Lower leg skin (tissue), 4 donors: ENCODE data around the gene RXRA. TPM values are rescaled to one million over a fixed set of nuclear protein-coding genes. Genes with fewer than 3 reads are reported as not detected.

Experiments
- DNase-seq, 2 donors: peaks; one replicate each; pipeline ENCODE4 v3.0.0-alpha.2; 2019; ENCODE audit warnings: low spot score in 2 of 2
- H3K4me3 ChIP-seq: fragments of 200-600 bp; sonication (generic); 2 replicates; pipeline ENCODE4 v1.5.1; 2017; ENCODE audit warnings: mild to moderate bottlenecking, low read depth; ENCODE audit not compliant: poor library complexity, severe bottlenecking
- CTCF ChIP-seq, 3 donors: fragments of 450-650 bp; IDR thresholded peaks; one replicate each; pipeline ENCODE4 v1.5.1; 2016; ENCODE audit warnings: antibody characterized with exemption in 3 of 3, mild to moderate bottlenecking in 3 of 3, moderate library complexity in 2 of 3
- POLR2A ChIP-seq, 2 donors: fragments of 450-650 bp; IDR thresholded peaks; one replicate each; pipeline ENCODE4 v1.6.1; 2016 to 2017; ENCODE audit warnings: antibody characterized with exemption in 2 of 2, mild to moderate bottlenecking in 1 of 2, moderate library complexity in 1 of 2
- WGBS, 2 donors: methylation state at CpG; one replicate each; pipeline ENCODE4 v1.1.5; 2018; 5-methylcytosine and 5-hydroxymethylcytosine counted together
- intact Hi-C: fragments of 100-400 bp; cut with DNase I; formaldehyde crosslinking; loops from one replicate; pipeline ENCODE4 v1.15.0; 2023; ENCODE audit warnings: low total_unique reads
- total RNA-seq, 4 donors: library from RNA; depleted of rRNA; stranded (reverse); fragments of >200 nt; gene quantifications; one replicate each; pipeline ENCODE4 v1.1.0, GENCODE V29; 2016

Gene RXRA
- total RNA-seq, 4 donors from 2014 or later, result 143 to 242 (median 166) TPM

GRCh38 chr9:134283692-134284265 lies 42.5 kb upstream of the RXRA start:
- H3K4me3 ChIP-seq, result no peak overlapping the region
- intact Hi-C loops, result no loop called here
- TF ChIP-seq CTCF (IDR thresholded peaks at IDR 0.05) (no peak), POLR2A (IDR thresholded peaks at IDR 0.05) (no peak)
- WGBS, 2 donors, result 71 to 72% methylated on average over 10 to 15 of the region's 15 CpGs
- no peak for DNase-seq

DNA sequence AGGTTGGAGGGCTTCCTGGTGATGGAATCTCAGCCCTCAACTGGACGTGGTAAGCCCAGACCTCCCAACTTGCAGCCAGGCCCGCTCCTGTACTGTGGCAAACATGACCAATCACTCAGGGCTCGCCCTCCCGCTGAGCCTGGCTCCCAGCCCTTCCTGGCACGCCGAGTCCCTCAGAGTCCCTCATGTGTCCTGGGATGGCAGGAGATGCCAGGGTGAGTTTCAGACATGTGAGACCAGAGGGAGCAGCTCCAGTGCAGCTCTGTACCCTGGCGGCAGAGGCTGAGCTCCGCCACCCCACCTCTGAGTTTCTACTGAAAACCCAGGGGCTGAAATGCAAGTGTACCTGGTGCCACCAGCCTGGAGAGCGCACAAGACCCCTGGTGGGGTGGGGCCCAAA lies 42.0 kb upstream of the RXRA start:
- intact Hi-C loops, result no loop called here
- no peak overlapping the region for H3K4me3 ChIP-seq
- DNase-seq, result no peak
- no peak for TF ChIP-seq CTCF (IDR thresholded peaks at IDR 0.05)
- TF ChIP-seq POLR2A (IDR thresholded peaks at IDR 0.05), result no peak
- 59 to 82% methylated on average over 4 of the region's 9 CpGs for WGBS, 2 donors

DNA sequence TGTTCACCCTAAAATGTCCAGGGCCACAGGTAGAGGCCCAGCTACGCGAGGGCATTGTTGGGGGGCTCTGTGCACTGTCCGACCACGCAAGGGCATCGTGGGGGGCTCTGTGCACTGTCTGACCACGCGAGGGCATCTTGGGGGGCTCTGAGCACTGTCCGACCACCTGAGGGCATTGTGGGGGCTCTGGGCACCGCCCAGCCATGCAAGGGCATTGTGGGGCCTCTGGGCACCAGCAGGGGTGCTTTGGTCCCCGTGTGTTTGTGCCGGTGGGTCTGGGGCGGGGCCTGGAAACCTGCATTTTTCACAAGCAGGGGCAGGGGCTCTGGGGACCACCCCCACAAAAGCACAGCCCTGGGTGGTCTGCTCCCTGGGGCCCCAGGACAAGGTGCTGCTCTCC lies 41.5 kb upstream of the RXRA start:
- H3K4me3 ChIP-seq, result no peak overlapping the region
- intact Hi-C loops, result no loop called here
- TF ChIP-seq CTCF (IDR thresholded peaks at IDR 0.05), result no peak
- no peak for TF ChIP-seq POLR2A (IDR thresholded peaks at IDR 0.05)
- WGBS, 2 donors, result 77 to 88% methylated on average over 6 to 12 of the region's 12 CpGs
- no peak for DNase-seq

GRCh38 chr9:134285215-134285845 lies 40.9 kb upstream of the RXRA start:
- WGBS, 2 donors, result 84 to 85% methylated on average over 13 to 15 of the region's 15 CpGs
- DNase-seq, result no peak
- TF ChIP-seq POLR2A (IDR thresholded peaks at IDR 0.05) (no peak), CTCF (IDR thresholded peaks at IDR 0.05) (no peak)
- H3K4me3 ChIP-seq, result no peak overlapping the region
- intact Hi-C loops, result no loop called here

DNA sequence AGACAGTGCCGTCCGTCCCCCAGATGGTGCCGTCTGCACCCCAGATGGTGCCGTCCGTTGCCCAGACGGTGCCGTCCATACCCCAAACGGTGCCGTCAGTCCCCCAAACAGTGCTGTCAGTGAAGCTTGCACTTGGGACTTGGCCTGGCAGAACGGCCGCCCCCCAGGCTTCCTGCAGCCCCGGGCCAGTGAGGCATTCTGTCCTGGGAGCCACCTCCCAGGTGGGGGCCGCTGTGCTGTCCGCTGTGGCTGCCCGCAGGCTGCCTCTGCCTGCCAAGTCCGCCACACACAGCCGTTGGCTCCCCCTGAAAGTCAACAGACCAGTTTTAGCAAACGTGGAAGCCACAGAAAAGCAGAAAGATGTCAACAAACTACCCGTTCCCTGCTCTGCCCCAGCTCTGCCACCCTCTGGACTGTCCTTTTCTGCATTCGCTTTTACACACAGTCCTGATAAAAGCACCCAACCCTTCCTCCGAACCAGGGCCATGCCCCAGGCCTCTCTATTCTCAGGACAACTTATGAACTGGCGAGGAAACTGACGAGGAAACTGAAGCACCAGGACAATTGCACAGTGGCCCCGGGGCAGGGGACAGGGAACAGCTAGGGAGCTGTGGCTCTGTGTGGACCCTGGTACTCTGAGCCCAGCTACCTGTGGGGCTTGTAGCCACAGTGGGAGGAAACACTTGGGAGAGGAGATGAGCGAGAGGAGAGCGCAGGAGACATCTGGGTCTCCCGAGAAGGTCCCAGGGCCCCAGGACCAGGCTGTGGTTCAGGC lies 39.6 kb upstream of the RXRA start:
- no peak overlapping the region for H3K4me3 ChIP-seq
- intact Hi-C loops, result no loop called here
- no peak for TF ChIP-seq POLR2A (IDR thresholded peaks at IDR 0.05)
- WGBS, 2 donors, result 57 to 71% methylated on average over 25 to 26 of the region's 27 CpGs
- DNase-seq, result no peak
